Measurements from ENCODE around the gene LAPTM5. TPM values are rescaled to one million over a fixed set of nuclear protein-coding genes. Genes with fewer than 3 reads are reported as not detected.

LAPTM5 gene
- total RNA-seq, 1 experiment from 2014 or later = not detected

DNA sequence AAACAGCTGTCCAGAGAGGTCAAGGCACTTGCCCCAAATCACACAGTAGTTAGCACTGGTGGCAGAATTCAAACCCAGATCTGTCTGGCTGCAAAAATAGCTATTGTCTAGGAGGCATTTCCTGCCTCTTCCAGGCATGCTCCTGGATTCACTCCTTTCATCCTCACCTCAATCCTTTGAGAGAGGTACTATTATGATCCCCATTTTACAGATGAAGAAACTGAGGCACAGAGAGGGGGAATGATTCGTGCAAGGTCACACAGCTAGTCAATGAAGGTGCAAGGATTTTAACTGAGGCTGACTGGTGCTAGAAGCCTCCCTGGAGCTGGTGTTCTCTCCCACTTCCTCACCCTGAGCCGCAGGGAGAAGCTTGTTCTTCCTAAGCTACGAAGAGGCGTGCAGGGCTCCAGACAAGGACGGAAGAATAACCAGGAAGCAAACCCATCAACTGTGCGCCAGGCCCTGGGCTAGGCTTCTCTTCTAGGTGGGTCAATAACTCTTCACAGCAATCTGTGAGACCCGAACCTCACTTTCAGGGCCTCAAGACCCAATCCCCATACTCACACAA, 631 bp upstream of the LAPTM5 start:
- Histone ChIP-seq H3K27me3 (ENCODE audit: low read length) (no peaks in the 10 kb centered on the region), H3K4me1 (ENCODE audit: insufficient read depth, low read length) (peaks cover 18% of the 10 kb centered on the region), H3K27ac (ENCODE audit: low read length) (no peak overlapping the region), H3F3A (ENCODE audit: low read length, unreplicated experiment) (no peaks in the 10 kb centered on the region), H3K4me2 (ENCODE audit: low read length) (no peak overlapping the region), H3K9ac (ENCODE audit: low read length) (no peak overlapping the region), H3K4me3 (ENCODE audit: low read length) (no peak overlapping the region), H3K79me2 (ENCODE audit: low read length) (no peaks in the 10 kb centered on the region), H3K9me2 (replicated peaks; ENCODE audit: low read length) (no peaks in the 10 kb centered on the region), H3K36me3 (ENCODE audit: low read depth, low read length) (no peaks in the 10 kb centered on the region), H4K20me1 (ENCODE audit: low read length) (no peaks in the 10 kb centered on the region), H2AFZ (ENCODE audit: low read length) (no peak overlapping the region), H3K9me3 (ENCODE audit: low read length) (no peaks in the 10 kb centered on the region)
- ATAC-seq = no peak
- intact Hi-C loops (cut with micrococcal nuclease) = no loop called here
- TF ChIP-seq, protein P1, sequence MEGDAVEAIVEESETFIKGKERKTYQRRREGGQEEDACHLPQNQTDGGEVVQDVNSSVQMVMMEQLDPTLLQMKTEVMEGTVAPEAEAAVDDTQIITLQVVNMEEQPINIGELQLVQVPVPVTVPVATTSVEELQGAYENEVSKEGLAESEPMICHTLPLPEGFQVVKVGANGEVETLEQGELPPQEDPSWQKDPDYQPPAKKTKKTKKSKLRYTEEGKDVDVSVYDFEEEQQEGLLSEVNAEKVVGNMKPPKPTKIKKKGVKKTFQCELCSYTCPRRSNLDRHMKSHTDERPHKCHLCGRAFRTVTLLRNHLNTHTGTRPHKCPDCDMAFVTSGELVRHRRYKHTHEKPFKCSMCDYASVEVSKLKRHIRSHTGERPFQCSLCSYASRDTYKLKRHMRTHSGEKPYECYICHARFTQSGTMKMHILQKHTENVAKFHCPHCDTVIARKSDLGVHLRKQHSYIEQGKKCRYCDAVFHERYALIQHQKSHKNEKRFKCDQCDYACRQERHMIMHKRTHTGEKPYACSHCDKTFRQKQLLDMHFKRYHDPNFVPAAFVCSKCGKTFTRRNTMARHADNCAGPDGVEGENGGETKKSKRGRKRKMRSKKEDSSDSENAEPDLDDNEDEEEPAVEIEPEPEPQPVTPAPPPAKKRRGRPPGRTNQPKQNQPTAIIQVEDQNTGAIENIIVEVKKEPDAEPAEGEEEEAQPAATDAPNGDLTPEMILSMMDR (conservative IDR thresholded peaks at IDR 0.05; ENCODE audit: low read depth, low read length) = no peak
- TF ChIP-seq EZH2phosphoT487 (IDR thresholded peaks at IDR 0.05; ENCODE audit: borderline replicate concordance, low read length) (no peak), EZH2 (IDR thresholded peaks at IDR 0.05; ENCODE audit: low read length, unreplicated experiment) (no peak)
- no peak for DNase-seq
- no TSS peak for BruUV-seq (replicated peaks)
- POLR2A ChIA-PET (ENCODE audit: unreplicated experiment) = interaction anchor here (0.6 kb wide), 1 partner anchor 361 kb away, joined by 3 read pairs; no protein-coding TSS in a partner anchor
- CTCF ChIA-PET = no interaction called here

DNA sequence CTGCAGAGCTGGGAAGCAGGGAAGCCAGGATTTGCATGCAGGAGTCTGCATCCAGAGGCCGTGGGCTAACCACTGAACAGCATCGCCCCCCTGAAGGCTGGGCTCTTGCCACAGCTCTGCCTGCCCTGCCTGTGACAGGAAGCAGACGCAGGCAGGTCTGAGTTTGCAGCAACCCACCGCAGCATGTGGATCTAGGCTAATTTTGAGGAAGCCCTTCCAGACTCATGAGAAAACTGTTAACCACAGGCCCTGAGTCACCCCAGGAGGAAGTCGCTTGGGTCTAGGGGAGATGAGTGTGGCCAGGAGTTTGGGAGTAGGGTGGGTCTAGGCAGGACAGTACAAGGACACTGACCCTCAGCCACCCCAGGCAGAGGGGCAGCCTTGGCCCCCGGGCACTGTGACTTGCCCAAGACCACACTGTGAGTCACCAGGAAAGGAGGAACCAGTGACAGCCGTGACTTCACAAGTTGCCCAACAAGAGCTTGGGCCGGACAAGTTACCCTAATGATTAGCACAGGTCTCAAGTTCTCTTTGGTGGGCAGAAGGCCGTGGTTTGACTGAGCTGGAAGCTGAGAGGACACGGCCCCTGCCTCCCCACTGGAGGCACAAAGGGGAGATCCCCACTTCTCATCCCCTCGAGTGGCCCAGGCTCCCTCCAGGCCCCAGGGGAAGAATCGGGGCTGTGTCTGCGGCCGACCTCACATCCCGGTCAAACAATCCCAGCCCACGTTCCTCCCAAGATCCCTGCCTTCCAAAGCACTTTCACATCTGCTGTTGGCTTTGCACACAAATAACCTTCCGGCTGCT, 826 bp downstream of the LAPTM5 start:
- no TSS peak for BruUV-seq (replicated peaks)
- no peaks in the 10 kb centered on the region for H3K36me3 ChIP-seq (ENCODE audit: low read depth, low read length)
- H3K9me2 ChIP-seq (replicated peaks; ENCODE audit: low read length) = no peaks in the 10 kb centered on the region
- ChIA-PET CTCF (no interaction called here), POLR2A (ENCODE audit: unreplicated experiment) (no interaction called here)
- H3K9me3 ChIP-seq (ENCODE audit: low read length) = no peaks in the 10 kb centered on the region
- DNase-seq = peak; percentile 85
- no peaks in the 10 kb centered on the region for H3K79me2 ChIP-seq (ENCODE audit: low read length)
- peak overlapping the region; percentile 46 for H3K4me2 ChIP-seq (ENCODE audit: low read length)
- no peaks in the 10 kb centered on the region for H4K20me1 ChIP-seq (ENCODE audit: low read length)
- peaks cover 18% of the 10 kb centered on the region for H3K4me1 ChIP-seq (ENCODE audit: insufficient read depth, low read length)
- no peak overlapping the region for H2AFZ ChIP-seq (ENCODE audit: low read length)
- TF ChIP-seq EZH2 (IDR thresholded peaks at IDR 0.05; ENCODE audit: low read length, unreplicated experiment) (no peak), EZH2phosphoT487 (IDR thresholded peaks at IDR 0.05; ENCODE audit: borderline replicate concordance, low read length) (no peak)
- TF ChIP-seq, protein P1 (conservative IDR thresholded peaks at IDR 0.05; ENCODE audit: low read depth, low read length) = no peak
- H3F3A ChIP-seq (ENCODE audit: low read length, unreplicated experiment) = no peaks in the 10 kb centered on the region
- peak overlapping the region; percentile 1; the same call in 1 of the 2 replicates for H3K27ac ChIP-seq (ENCODE audit: low read length)
- H3K27me3 ChIP-seq (ENCODE audit: low read length) = no peaks in the 10 kb centered on the region
- H3K9ac ChIP-seq (ENCODE audit: low read length) = no peak overlapping the region
- intact Hi-C loops (cut with micrococcal nuclease) = no loop called here
- no peak overlapping the region for H3K4me3 ChIP-seq (ENCODE audit: low read length)
- peak; percentile 91 for ATAC-seq

DNA sequence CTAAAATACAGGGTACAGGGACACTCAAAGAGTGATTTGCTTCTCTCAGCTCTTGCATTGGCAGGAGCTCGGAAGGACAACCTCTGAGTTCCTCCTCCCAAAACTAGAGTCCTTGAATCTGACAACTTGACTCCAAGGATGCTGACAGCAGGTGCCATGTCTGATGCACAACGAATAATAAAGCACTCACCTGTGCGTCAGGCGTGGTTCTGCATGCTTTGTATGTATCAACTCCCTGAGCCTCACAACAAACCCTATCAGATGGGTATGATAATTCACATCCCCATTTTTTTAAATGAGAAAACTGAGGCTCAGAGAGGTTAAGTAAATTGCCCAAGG, 1.4 kb downstream of the LAPTM5 start:
- Histone ChIP-seq H2AFZ (ENCODE audit: low read length) (no peak overlapping the region), H3K36me3 (ENCODE audit: low read depth, low read length) (no peaks in the 10 kb centered on the region), H3K9me3 (ENCODE audit: low read length) (no peaks in the 10 kb centered on the region), H3K9me2 (replicated peaks; ENCODE audit: low read length) (no peaks in the 10 kb centered on the region), H3K9ac (ENCODE audit: low read length) (no peak overlapping the region), H3F3A (ENCODE audit: low read length, unreplicated experiment) (no peaks in the 10 kb centered on the region), H3K27me3 (ENCODE audit: low read length) (no peaks in the 10 kb centered on the region), H3K4me2 (ENCODE audit: low read length) (peak overlapping the region; percentile 46), H3K4me3 (ENCODE audit: low read length) (no peak overlapping the region), H3K27ac (ENCODE audit: low read length) (no peak overlapping the region), H4K20me1 (ENCODE audit: low read length) (no peaks in the 10 kb centered on the region), H3K79me2 (ENCODE audit: low read length) (no peaks in the 10 kb centered on the region), H3K4me1 (ENCODE audit: insufficient read depth, low read length) (peaks cover 18% of the 10 kb centered on the region)
- DNase-seq (no peak), ATAC-seq (no peak)
- ChIA-PET POLR2A (ENCODE audit: unreplicated experiment) (no interaction called here), CTCF (no interaction called here)
- TF ChIP-seq EZH2phosphoT487 (IDR thresholded peaks at IDR 0.05; ENCODE audit: borderline replicate concordance, low read length) = no peak
- TF ChIP-seq EZH2 (IDR thresholded peaks at IDR 0.05; ENCODE audit: low read length, unreplicated experiment) = no peak
- TF ChIP-seq, protein P1 (conservative IDR thresholded peaks at IDR 0.05; ENCODE audit: low read depth, low read length) = no peak
- no TSS peak for BruUV-seq (replicated peaks)
- intact Hi-C loops (cut with micrococcal nuclease) = no loop called here

Measured in PC-3 (cell line).